ENCODE measurements around the gene ZNHIT6.
"Not testable (repeated sequence)": the region's sequence is repeated elsewhere in the genome, so short reads cannot be mapped to it uniquely, and the experiment has no call there.

The ZNHIT6 gene, protein sequence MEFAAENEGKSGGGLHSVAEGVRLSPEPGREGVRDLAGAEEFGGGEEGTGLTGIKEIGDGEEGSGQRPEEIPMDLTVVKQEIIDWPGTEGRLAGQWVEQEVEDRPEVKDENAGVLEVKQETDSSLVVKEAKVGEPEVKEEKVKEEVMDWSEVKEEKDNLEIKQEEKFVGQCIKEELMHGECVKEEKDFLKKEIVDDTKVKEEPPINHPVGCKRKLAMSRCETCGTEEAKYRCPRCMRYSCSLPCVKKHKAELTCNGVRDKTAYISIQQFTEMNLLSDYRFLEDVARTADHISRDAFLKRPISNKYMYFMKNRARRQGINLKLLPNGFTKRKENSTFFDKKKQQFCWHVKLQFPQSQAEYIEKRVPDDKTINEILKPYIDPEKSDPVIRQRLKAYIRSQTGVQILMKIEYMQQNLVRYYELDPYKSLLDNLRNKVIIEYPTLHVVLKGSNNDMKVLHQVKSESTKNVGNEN

DNA sequence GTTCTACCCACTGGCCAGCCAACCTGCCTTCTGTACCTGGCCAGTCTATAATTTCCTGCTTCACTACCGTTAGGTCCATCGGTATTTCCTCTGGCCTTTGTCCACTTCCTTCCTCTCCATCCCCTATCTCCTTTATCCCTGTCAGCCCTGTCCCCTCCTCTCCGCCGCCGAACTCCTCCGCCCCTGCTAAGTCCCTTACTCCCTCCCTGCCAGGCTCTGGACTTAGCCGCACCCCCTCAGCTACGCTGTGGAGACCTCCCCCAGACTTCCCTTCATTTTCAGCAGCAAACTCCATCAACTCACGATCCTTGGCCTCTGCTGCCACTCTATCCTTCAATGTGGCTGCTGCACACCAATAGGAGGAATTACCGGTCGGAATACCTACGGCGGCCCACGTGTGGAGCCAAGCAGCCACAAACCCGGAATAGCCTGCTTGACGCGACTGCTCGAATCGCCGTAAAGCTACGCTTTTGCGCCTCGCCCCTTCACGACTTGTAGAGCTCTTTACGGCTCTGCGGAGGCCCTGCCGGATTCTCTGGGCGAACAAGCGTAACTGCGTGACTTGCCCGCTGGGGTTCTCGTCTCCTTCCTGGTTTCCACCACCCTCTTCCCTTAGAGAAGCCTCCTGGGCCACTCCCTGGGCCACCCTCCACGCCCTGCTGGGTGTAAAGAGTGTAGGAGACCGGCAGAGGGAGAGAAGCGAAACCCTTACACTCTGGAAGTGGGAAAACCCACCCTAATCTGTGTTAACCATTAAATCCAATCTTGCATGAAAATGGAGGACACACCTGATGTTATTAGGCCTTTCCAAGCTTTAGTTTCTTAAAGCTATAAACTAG lies at the start of gene ZNHIT6:
Gene ZNHIT6, minus strand, starts transcription at position 444 of the 839 bp plus-strand sequence. Its CDS starts 149 bp downstream, at position 295.
- DNase-seq: peak; percentile 95 to 97

DNA sequence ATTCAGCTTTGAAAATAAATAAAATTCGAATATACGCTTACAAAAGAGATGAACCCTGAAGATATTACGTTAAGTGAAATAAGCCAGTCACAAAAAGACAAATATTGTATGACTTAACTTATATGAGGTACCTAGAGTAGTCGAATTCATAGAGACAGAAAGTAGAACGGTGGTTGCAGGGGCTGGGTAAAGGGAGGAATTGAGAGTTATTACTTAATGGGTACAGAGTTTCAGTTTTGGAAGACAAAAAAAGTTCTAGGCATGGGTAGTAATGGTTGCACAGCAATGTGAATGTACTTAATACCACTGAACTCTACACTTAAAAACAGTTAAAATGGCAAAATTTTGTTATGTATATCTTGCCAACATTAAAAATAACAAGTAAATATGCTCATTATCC lies 48.6 kb upstream of the ZNHIT6 start:
- DNase-seq: no peak

DNA sequence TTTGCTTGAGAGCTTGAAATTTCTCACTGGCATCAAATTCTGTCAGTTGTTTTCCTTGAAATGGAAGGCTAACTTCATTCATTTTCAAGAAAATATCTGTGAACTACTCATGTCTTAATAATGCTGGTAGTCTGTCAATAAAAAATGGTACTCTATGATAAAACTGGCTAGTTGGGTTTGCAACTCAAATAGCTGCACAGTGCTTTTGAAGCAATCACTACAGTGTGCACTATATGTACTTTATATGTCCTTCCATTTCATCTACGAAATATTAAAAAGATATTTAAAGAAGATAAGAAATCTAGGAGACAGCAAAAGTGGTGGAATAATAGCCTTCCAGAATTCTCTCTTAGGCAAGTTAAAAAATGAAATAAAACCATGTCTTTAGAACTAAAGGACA lies 39.9 kb upstream of the ZNHIT6 start:
- no peak for DNase-seq

DNA sequence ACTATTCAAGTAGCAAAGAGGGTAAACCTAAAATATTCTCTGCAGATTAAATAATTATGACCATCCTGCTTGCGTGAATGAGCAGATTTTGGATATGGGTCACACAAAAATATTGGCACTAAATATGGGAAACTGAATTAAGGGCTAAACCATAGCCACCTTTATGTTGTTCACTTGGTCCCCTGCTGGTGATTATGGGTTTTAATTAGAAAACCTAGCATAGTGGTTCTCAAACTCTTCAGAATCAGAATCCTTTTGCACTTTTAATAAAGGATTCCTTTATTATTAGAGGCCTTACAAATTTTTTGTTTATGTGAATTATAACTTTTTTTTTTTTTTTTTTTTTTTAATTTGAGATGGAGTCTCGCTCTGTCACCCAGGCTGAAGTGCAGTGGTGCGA lies 38.5 kb upstream of the ZNHIT6 start:
- DNase-seq: no peak

DNA sequence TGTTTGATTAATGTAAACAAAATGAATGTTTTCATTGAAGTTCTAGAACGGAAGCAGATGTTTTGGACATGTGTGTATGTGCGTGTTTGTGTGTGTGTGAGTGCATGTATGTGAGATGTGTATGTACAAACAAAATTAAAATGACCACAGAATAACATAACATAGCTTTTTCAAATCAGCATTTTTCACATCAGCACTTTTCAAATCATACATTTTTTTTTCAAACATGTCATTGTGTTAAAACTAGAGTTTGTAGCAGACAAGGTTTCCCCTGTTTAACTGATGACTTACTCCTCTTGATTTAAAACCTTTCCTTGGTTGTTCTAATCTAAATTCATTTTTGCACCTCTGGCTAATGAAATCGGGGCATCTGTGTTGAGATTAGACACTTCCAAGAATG lies 35.6 kb upstream of the ZNHIT6 start:
- DNase-seq: no peak

DNA sequence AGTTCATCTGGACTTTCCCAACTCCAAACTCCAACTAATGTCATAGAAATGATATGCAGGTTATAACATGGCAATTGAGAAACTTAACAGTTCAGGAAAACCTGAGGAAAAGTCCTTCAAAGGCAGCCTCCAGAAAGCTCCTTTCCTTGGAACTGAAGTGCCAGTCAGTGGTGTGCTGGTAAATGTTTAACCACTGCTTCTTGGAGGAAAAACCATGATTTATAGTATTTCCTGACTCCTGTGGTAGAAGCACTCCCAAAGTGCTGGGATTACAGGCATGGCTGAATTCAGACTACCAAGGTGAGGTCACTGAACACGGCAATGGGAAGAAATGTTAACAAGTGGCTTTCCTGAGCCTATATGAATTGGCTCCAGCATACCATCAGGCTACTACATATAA lies 26.7 kb upstream of the ZNHIT6 start:
- DNase-seq: no peak

DNA sequence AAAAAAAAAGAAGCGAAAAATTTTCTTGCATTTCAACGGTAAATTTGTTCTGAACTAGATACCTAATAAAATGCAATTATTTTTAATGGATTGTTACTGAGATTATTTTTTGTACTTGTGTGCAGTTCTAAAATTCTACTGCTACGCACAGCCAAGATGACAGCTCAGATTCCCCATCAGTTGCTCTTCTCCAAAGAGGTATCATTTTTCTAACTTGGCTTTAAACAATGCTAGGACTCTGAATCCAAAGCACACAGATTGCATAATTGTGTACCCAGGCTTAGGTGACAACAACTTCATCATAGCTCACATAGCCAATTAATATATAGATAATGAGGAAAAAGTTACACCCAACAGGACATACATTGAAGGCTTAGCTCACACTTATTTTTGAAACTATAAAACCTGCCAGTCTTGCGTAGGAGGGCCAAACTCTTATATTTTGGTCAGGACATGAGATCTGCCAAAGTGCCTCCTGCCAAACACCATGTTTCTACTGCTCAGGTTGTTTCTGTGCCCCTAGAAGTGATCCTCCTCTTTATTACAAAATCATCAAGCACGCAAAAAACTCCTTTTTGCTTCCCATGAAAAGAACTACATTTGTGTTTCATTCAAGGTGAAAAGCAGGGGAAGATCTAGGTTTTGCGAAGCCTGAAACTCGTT lies 10.6 kb upstream of the ZNHIT6 start:
- no peak for DNase-seq

DNA sequence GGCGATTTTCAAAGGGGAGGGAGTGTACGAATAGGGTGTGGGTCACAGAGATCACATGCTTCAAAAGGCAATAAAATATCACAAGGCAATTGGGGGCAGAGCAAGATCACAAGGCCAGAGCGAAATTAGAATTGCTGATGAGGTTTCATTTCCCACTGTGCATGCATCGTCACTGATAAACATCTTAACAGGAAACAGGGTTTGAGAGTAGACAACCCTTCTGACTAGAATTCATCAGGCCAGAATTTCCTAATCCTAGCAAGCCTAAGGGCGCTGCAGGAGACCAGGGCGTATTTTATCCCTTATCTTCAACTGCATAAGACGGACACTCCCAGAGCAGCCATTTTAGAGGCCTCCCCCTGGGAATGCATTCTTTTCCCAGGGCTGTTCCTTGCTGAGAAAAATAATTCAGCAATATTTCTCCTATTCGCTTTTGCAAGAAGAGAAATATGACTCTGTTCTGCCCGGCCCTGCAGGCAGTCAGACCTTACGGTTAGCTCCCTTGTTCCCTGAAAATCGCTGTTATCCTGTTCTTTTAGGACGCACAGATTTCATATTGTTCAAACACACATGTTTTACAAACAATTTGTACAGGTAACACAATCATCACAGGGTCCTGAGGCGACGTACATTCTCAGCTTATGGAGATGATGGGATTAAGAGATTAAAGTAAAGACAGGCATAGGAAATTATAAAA lies 6.3 kb upstream of the ZNHIT6 start:
- DNase-seq: not testable (repeated sequence)

DNA sequence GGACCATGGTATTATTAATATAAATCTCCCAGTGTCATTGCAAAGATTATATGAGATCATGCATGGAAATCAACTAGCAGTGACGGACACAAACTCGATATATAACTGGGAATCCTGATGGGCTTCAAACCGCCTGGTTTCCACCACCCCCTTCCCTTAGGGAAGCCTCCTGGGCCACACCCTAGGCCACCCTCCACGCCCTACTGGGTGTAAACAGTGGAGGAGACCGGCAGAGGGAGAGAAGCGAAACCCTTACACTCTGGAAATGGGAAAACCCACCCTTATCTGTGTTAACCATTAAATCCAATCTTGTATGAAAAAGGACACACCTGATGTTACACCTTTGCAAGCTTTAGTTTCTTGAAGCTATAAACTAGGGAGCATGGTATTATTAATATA lies 595 bp upstream of the ZNHIT6 start:
- no peak for DNase-seq

DNA sequence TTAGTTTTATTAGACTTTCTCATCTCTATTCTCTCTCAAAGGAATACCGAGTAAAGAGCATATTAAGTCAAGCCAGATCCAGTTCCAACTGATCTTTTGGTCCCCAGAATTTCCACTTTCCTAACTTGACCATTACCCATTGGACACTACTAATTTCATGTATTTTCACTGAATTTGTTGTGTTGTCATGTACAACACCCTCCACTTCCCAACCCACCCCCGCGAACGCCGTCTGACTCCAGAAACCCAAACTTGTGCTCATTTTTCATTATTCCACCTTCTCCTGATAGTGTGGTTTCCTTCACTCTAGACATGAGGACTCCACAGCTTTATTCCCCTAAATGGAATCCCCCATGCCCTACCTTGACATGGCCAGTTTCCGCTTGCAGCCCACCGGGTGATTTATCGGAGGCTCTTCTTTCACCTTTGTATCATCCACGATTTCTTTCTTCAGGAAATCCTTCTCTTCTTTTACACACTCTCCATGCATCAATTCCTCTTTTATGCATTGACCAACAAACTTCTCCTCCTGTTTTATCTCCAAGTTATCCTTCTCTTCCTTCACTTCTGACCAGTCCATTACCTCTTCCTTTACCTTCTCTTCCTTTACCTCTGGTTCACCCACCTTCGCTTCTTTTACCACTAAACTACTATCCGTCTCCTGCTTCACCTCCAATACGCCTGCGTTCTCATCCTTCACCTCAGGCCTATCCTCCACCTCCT lies 805 bp downstream of the ZNHIT6 start:
- peak; percentile 41 to 49 for DNase-seq

DNA sequence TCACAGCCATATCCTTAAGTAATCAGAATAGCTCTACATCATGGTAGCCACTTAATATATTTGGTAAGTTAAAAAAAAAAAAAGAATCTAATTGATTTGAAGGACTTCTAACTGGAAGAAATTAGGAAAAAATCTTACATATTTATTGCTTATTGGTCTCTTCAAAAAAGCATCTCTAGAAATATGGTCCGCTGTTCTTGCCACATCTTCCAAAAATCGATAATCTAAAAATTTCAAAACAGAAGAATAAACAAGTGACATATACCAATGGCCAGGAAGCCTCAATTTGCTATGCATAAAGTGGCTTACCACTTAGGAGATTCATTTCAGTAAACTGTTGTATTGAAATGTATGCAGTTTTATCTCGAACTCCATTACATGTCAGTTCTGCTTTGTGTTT lies 2.3 kb downstream of the ZNHIT6 start:
- no peak for DNase-seq

DNA sequence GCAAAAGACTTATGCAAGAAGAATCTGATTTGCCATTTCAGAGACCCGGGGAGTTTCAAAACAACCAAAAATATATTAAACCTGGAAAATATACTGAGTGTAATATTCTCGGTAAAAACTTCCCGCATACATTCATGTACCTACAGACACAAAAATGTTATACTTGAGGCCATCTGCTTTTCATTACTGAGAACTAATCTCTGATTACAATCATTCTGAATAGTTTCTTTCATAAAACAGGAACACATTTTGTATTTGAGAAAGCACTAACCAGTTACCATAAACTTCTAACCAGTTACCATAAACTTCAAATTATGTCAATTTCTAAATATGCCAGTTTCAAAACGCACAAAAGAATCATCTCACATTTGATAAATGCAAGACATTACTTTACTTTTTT lies 7.8 kb downstream of the ZNHIT6 start:
- no peak for DNase-seq

DNA sequence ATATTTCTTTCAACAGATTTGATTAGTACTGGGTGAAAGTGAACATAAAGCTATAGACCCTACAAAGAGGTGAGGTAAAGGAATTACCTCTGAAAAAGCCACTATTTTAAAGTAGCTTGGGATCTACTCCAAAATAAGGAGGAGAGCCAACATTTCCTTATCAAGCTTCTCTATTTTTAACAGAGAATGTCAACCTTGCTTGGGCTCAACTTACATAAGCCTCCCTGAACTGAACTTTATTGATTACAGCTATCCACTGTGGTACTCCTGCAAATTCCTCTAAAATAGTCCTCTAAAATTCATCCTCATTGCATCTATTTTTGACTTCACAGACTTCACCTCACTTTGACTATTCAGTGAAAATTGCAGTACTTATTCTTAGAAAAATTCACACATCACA lies 10.3 kb downstream of the ZNHIT6 start:
- no peak for DNase-seq

DNA sequence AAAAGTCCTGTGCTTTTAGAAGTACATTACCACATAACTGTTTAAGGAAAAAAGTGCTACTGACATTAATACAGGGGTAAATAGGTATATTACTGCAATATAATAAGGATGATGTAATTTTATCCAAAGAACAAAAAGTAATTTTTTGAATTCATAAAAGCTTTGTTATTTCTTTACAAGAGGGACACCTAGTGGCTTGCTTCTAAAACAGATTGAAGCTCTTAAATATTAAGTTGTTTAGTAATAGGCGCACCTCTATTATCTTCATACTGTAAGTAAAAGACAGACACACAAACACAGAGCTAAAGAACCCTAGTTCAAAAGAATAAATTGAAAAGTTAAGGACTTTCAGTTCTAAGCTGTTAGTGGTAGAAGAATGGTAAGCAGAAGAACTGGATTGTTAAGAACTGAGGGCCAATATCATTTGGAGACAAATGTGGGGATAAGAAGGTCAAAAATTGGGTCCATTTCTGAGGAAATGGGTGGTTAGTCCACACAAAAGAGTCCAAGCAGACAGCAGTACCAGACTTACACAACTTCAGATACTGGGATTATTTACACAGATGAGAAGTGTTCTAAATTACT lies 15.4 kb downstream of the ZNHIT6 start:
- peak; percentile 42 to 60 for DNase-seq

DNA sequence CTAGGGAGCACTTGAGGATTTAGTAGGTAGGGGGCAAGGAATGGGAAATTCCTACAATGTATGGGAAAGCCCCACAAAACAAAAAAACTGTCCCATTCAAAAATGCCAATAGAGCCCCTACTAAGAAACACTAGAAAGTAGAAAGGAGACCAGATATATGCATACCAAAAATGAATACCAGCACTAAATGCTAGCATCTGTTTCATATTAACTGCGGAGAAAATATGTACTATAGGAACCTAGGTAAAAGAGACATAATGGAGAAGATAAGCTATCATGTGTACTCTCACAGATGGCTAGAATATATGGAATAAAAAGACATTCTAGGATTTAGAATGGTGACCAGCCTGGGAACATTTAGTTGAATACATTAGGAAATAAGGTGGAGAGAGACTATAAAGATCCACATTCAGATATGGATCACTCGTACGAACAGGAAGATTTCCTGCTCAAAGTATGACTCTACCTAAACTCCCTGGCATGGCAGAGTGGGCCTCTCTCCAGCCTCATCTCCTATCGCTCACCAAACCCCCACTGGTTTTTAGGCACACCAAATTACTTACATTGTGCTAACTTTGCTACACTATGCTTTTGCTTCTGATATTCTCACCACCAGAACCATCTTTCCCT lies 18.3 kb downstream of the ZNHIT6 start:
- DNase-seq: no peak

DNA sequence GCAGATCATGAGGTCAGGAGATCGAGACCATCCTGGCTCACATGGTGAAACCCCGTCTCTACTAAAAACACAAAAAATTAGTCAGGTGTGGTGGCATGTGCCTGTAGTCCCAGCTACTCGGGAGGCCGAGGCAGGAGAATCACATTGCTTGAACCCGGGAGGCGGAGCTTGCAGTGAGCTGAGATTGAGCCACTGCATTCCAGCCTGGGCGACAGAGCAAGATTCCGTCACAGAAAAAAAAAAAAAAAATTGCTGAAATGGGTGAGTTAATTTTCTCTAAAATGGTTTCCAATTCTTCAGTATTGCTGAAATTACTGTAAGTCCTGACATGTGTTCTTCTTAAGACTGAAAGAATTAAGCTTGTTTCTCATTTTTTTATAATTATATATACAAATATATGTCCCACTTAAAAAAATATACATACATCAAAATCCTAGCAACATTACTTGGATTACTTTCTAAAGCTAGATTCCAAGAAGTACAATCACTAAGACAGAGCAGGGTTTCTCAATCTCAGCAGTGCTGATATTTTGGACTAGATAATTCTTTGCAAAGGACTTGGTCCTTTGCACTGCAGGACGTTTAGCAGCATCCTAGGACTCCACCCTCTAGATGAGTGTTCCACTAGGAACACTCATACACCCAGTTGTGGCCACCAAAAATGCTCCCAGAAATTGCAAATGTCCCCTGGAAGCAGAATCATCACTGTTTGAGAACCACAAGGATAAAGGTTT lies 24.8 kb downstream of the ZNHIT6 start:
- DNase-seq: no peak

DNA sequence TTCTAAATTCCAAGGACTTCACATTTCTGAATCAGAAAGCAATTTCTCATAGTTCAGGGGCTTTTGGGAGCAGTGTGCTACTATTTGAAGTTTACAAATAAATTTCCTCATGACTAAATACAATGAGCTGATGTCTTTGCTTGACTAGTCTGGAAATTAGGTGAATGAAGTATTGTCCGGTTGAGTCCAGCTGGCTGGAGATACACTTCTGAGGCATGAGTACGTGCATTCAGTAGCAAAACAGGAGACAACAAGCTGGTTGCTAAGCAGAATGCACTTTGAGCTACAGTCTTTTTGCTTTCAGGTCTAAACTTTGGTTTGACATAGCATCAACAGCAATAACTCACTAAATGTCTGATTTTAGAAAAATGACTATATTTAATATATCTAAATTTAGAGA lies 27.1 kb downstream of the ZNHIT6 start:
- DNase-seq: no peak

DNA sequence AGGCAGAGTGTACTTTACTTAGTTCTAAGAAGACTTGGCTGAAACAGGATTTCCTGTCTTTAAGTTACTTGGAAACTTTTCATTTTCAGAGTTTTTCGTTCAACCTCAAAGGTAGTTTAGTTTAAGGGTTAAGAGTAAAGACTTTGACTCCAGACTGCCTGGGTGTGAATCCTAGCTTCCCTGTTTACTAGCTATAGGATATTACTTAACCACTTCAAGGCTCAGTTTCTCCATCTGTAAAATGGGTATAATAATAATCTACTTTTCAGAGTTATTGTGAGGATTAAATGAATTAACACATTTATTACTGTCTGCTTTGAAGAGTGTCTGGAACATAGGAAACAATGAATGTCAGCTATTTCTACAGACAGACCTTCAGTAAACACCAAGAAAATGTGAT lies 30.0 kb downstream of the ZNHIT6 start:
- no peak for DNase-seq

DNA sequence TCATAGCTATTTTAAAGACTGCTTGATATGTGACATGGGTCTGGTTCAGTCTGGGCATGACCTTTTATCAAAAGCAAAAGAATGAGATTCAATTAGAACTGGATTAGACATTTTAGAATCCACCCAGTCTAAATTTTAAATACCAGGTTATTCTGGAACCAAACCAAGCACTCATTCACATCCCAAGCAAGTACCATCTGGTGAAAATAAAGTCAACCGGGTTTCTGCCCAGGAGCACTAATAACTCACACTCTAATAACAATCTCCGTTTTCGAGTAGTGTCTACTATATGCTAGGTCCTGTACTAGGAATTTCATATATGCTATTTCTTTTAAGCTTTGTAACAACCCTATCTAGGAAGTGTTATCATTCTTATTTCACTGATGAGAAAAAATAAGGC lies 30.6 kb downstream of the ZNHIT6 start:
- DNase-seq: no peak

DNA sequence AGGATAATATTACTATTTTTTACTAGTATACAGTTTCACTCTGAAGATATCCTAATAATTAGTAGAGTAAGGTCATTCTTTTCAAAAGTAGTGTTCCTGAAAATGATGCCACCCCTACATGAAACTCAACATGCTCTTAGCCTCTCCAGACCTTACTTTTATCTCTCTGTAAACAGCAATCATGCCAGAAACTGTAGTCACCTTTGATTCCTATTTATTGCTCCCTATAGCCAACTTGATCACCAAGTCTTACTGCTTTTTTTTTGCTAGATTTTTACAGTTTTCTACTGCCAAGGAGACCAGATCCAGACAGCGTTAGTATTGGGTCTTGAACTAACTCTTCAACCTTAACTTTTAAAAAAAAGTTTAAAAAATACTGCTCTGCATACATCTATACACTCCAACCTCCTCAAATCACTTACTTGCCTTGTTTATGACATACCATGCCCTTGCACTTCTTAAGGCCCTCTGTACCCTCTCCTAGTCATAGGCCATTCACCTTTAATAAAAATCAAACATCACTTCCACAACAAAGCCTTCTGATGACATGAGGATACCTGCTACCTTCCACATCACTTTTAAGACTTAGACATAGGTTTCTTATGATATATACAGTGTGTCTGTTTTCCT lies 36.1 kb downstream of the ZNHIT6 start:
- DNase-seq: no peak
